LNCAP (cell line): Measurements from ENCODE around the gene VWC2.

Experiments used
- CTCF ChIP-seq: fragments of 450-650 bp; IDR thresholded peaks from 2 replicates; pipeline ENCODE4 v1.5.1; 2017; ENCODE audit warnings: mild to moderate bottlenecking

VWC2 gene

GRCh38 chr7:49855281-49855980 is 82.0 kb downstream of the VWC2 start:
- TF ChIP-seq CTCF, result no peak

GRCh38 chr7:49860293-49860692 is 86.9 kb downstream of the VWC2 start:
- no peak for TF ChIP-seq CTCF

- TF ChIP-seq CTCF, result no peak
These were observed 92.8 kb downstream of the VWC2 start for GRCh38 chr7:49866076-49866735.

GRCh38 chr7:49866910-49867309 is 93.5 kb downstream of the VWC2 start:
- no peak for TF ChIP-seq CTCF

GRCh38 chr7:49873420-49873819 is 100.0 kb downstream of the VWC2 start:
- no peak for TF ChIP-seq CTCF

- TF ChIP-seq CTCF, result no peak
These were observed 101.9 kb downstream of the VWC2 start for GRCh38 chr7:49875336-49875735.

- no peak for TF ChIP-seq CTCF
These were observed 102.8 kb downstream of the VWC2 start for GRCh38 chr7:49876202-49876601.
